HG03571 (cell line): ENCODE measurements around the gene KAT2B.
"Not testable (repeated sequence)": the region's sequence is repeated elsewhere in the genome, so short reads cannot be mapped to it uniquely, and the experiment has no call there.

Experiments used
- ATAC-seq: cut with Tn5 transposase; IDR thresholded peaks from one replicate; pipeline ENCODE4 v1.9.1; 2021; ENCODE audit not compliant: unreplicated experiment

The KAT2B gene

GRCh38 chr3:20041197-20041780 is 1.0 kb downstream of the KAT2B start:
- peak; percentile 37 for ATAC-seq

- ATAC-seq, result no peak
These were observed 2.1 kb downstream of the KAT2B start for GRCh38 chr3:20042331-20042730.

GRCh38 chr3:20043396-20043795 is 3.1 kb downstream of the KAT2B start:
- ATAC-seq, result peak; percentile 22

GRCh38 chr3:20043825-20044224 is 3.6 kb downstream of the KAT2B start:
- ATAC-seq, result no peak

GRCh38 chr3:20045141-20045540 is 4.9 kb downstream of the KAT2B start:
- not testable (repeated sequence) for ATAC-seq

- no peak for ATAC-seq
These were observed 6.3 kb downstream of the KAT2B start for GRCh38 chr3:20046556-20046955.

- no peak for ATAC-seq
These were observed 7.1 kb downstream of the KAT2B start for GRCh38 chr3:20047341-20047779.

- ATAC-seq, result no peak
These were observed 8.0 kb downstream of the KAT2B start for GRCh38 chr3:20047976-20048883.

- no peak for ATAC-seq
These were observed 11.0 kb downstream of the KAT2B start for GRCh38 chr3:20051123-20051806.

GRCh38 chr3:20052851-20053250 is 12.6 kb downstream of the KAT2B start:
- ATAC-seq, result no peak

- ATAC-seq, result peak; percentile 88
These were observed 14.3 kb downstream of the KAT2B start for GRCh38 chr3:20054549-20054987.

- no peak for ATAC-seq
These were observed 15.0 kb downstream of the KAT2B start for GRCh38 chr3:20055020-20055775.

GRCh38 chr3:20055842-20056241 is 15.6 kb downstream of the KAT2B start:
- no peak for ATAC-seq

- peak; percentile 23 for ATAC-seq
These were observed 16.7 kb downstream of the KAT2B start for GRCh38 chr3:20056725-20057611.

GRCh38 chr3:20057612-20058180 is 17.4 kb downstream of the KAT2B start:
- ATAC-seq, result no peak

- ATAC-seq, result no peak
These were observed 19.7 kb downstream of the KAT2B start for GRCh38 chr3:20059929-20060328.

- ATAC-seq, result peak; percentile 81
These were observed 20.9 kb downstream of the KAT2B start for GRCh38 chr3:20060974-20061685.

- no peak for ATAC-seq
These were observed 22.8 kb downstream of the KAT2B start for GRCh38 chr3:20062996-20063395.

- ATAC-seq, result no peak
These were observed 24.1 kb downstream of the KAT2B start for GRCh38 chr3:20064387-20064786.
